SK-N-SH treated with all-trans-retinoic acid at 6 μM for 48 hours (cell line): ENCODE data around the gene DRAM1.

ENCODE experiments used
- ATAC-seq: fragments of 200-7000 bp; cut with Tn5 transposase; 3 replicates; pipeline ENCODE4 v1.9.1; 2020; ENCODE audit warnings: mild to moderate bottlenecking, moderate library complexity
- ARNTL ChIP-seq: fragments of 450-650 bp; formaldehyde crosslinking; IDR thresholded peaks from 2 replicates; pipeline ENCODE4 v1.5.0; 2020; ENCODE audit warnings: low read depth, mild to moderate bottlenecking, moderate library complexity, borderline replicate concordance
- BACH2 ChIP-seq: fragments of 250-450 bp; sonication (Bioruptor Pico); IDR thresholded peaks from 2 replicates; pipeline ENCODE4 v1.9.0; 2021; ENCODE audit warnings: mild to moderate bottlenecking, borderline replicate concordance
- CREB5 ChIP-seq: fragments of 250-450 bp; sonication (Bioruptor Pico); IDR thresholded peaks from 2 replicates; pipeline ENCODE4 v1.5.1; 2020; ENCODE audit warnings: low read depth, mild to moderate bottlenecking, moderate library complexity
- CSDC2 ChIP-seq: fragments of 250-450 bp; sonication (Bioruptor Pico); IDR thresholded peaks from 2 replicates; pipeline ENCODE4 v1.5.0; 2020; ENCODE audit warnings: mild to moderate bottlenecking, moderate library complexity
- CSRNP3 ChIP-seq: fragments of 250-450 bp; sonication (Bioruptor Pico); IDR thresholded peaks from 2 replicates; pipeline ENCODE4 v1.5.1; 2021; ENCODE audit warnings: mild to moderate bottlenecking, moderate library complexity
- ESRRG ChIP-seq: fragments of 250-450 bp; sonication (Bioruptor Pico); IDR thresholded peaks from 2 replicates; pipeline ENCODE4 v1.6.1; 2021; ENCODE audit warnings: mild to moderate bottlenecking
- GLIS3 ChIP-seq: fragments of 250-450 bp; sonication (Bioruptor Pico); IDR thresholded peaks from 2 replicates; pipeline ENCODE4 v1.5.0; 2020; ENCODE audit warnings: mild to moderate bottlenecking, moderate library complexity
- OSR1 ChIP-seq: fragments of 250-450 bp; sonication (Bioruptor Pico); IDR thresholded peaks from 2 replicates; pipeline ENCODE4 v1.8.0; 2022; ENCODE audit warnings: moderate library complexity, mild to moderate bottlenecking, inconsistent platforms
- PATZ1 ChIP-seq: fragments of 250-450 bp; sonication (Bioruptor Pico); IDR thresholded peaks from 2 replicates; pipeline ENCODE4 v1.8.0; 2020; ENCODE audit warnings: mild to moderate bottlenecking, moderate library complexity, borderline replicate concordance
- PPARA ChIP-seq: fragments of 250-450 bp; sonication (Bioruptor Pico); IDR thresholded peaks from 2 replicates; pipeline ENCODE4 v1.5.0; 2020; ENCODE audit warnings: mild to moderate bottlenecking, borderline replicate concordance
- SNAI2 ChIP-seq: fragments of 250-450 bp; sonication (Bioruptor Pico); IDR thresholded peaks from 2 replicates; pipeline ENCODE4 v1.5.0; 2020; ENCODE audit warnings: mild to moderate bottlenecking, moderate library complexity
- TCF4 ChIP-seq: fragments of 250-450 bp; sonication (Bioruptor Pico); IDR thresholded peaks from 2 replicates; pipeline ENCODE4 v1.8.0; 2021; ENCODE audit warnings: mild to moderate bottlenecking, moderate library complexity, borderline replicate concordance
- TOX ChIP-seq: fragments of 250-450 bp; sonication (Bioruptor Pico); IDR thresholded peaks from 2 replicates; pipeline ENCODE4 v1.8.0; 2021; ENCODE audit warnings: mild to moderate bottlenecking, moderate library complexity, borderline replicate concordance
- TSHZ2 ChIP-seq: fragments of 250-450 bp; sonication (Bioruptor Pico); IDR thresholded peaks from 2 replicates; pipeline ENCODE4 v1.5.0; 2020; ENCODE audit warnings: mild to moderate bottlenecking, moderate library complexity
- ZFP3 ChIP-seq: fragments of 250-450 bp; sonication (Bioruptor Pico); IDR thresholded peaks from 2 replicates; pipeline ENCODE4 v1.5.0; 2020; ENCODE audit warnings: mild to moderate bottlenecking, moderate library complexity
- ZFP30 ChIP-seq: fragments of 450-650 bp; formaldehyde crosslinking; IDR thresholded peaks from 2 replicates; pipeline ENCODE4 v1.5.0; 2022; ENCODE audit warnings: mild to moderate bottlenecking, moderate library complexity
- ZNF565 ChIP-seq: fragments of 450-650 bp; formaldehyde crosslinking; conservative IDR thresholded peaks from 2 replicates; pipeline ENCODE4 v1.5.0; 2020; ENCODE audit warnings: low read depth, mild to moderate bottlenecking, moderate library complexity
- TF ChIP-seq, protein P1 (sequence below): fragments of 250-450 bp; sonication (Bioruptor Pico); IDR thresholded peaks from 2 replicates; pipeline ENCODE4 v1.8.0; 2021; ENCODE audit warnings: low read depth, mild to moderate bottlenecking, moderate library complexity, borderline replicate concordance

DRAM1 gene

GRCh38 chr12:101927036-101927435 lies 49.7 kb downstream of the DRAM1 start:
- no peak for TF ChIP-seq TSHZ2
- no peak for TF ChIP-seq ZFP30 (CRISPR knock-in tag)
- TF ChIP-seq ZNF565 (CRISPR knock-in tag): no peak
- ATAC-seq: no peak

GRCh38 chr12:101927999-101928398 lies 50.6 kb downstream of the DRAM1 start:
- TF ChIP-seq BACH2: no peak
- no peak for TF ChIP-seq CSDC2
- ATAC-seq: no peak

- TF ChIP-seq ESRRG (CRISPR knock-in tag) (no peak), TSHZ2 (no peak), TCF4 (CRISPR knock-in tag) (no peak), SNAI2 (CRISPR knock-in tag) (no peak), ARNTL (CRISPR knock-in tag) (no peak), ZFP3 (CRISPR knock-in tag) (no peak), TOX (no peak), CSRNP3 (CRISPR knock-in tag) (no peak), GLIS3 (no peak), CSDC2 (no peak), PPARA (CRISPR knock-in tag) (no peak), OSR1 (CRISPR knock-in tag) (no peak), PATZ1 (CRISPR knock-in tag) (no peak), CREB5 (no peak)
- TF ChIP-seq, protein P1, sequence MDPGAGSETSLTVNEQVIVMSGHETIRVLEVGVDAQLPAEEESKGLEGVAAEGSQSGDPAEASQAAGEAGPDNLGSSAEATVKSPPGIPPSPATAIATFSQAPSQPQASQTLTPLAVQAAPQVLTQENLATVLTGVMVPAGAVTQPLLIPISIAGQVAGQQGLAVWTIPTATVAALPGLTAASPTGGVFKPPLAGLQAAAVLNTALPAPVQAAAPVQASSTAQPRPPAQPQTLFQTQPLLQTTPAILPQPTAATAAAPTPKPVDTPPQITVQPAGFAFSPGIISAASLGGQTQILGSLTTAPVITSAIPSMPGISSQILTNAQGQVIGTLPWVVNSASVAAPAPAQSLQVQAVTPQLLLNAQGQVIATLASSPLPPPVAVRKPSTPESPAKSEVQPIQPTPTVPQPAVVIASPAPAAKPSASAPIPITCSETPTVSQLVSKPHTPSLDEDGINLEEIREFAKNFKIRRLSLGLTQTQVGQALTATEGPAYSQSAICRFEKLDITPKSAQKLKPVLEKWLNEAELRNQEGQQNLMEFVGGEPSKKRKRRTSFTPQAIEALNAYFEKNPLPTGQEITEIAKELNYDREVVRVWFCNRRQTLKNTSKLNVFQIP: no peak
These were observed 51.2 kb downstream of the DRAM1 start for GRCh38 chr12:101928556-101928955.

More at GRCh38 chr12:101928556-101928955, 51.2 kb downstream of the DRAM1 start:
- no peak for ATAC-seq
